Colonic mucosa (tissue), 4 donors: ENCODE results near the gene FAM124A. TPM values are rescaled to one million over a fixed set of nuclear protein-coding genes. Genes with fewer than 3 reads are reported as not detected.

ENCODE experiments used
- DNase-seq: peaks from one replicate; pipeline ENCODE4 v3.0.0-alpha.2; 2020
- H3K27ac ChIP-seq: fragments of 200-600 bp; one replicate; pipeline ENCODE4 v1.8.0; 2021
- H3K27me3 ChIP-seq: fragments of 200-600 bp; one replicate; pipeline ENCODE4 v1.8.0; 2021
- H3K36me3 ChIP-seq: fragments of 200-600 bp; one replicate; pipeline ENCODE4 v1.8.0; 2021
- H3K4me1 ChIP-seq: fragments of 200-600 bp; one replicate; pipeline ENCODE4 v1.8.0; 2021; ENCODE audit warnings: mild to moderate bottlenecking
- H3K4me3 ChIP-seq: fragments of 200-600 bp; one replicate; pipeline ENCODE4 v1.8.0; 2021
- H3K9ac ChIP-seq, 2 donors: one replicate each; pipeline ENCODE4 v1.7.0; 2013; ENCODE audit warnings: control low read depth in 2 of 2, low read depth in 2 of 2, low read length in 2 of 2
- H3K9me3 ChIP-seq: fragments of 200-600 bp; one replicate; pipeline ENCODE4 v1.8.0; 2021
- CTCF ChIP-seq: fragments of 200-600 bp; IDR thresholded peaks from one replicate; pipeline ENCODE4 v1.8.0; 2022; ENCODE audit warnings: antibody characterized with exemption, mild to moderate bottlenecking
- intact Hi-C: fragments of 100-400 bp; cut with DNase I; formaldehyde crosslinking; loops from one replicate; pipeline ENCODE4 v1.14.1; 2022
- total RNA-seq, 2 donors: library from RNA; stranded (reverse); fragmentation: NEBNext Ultra II Directional in 1 of 2; extraction: Animal tissue kit (Norgen Biotek cat#: 25700) in 1 of 2; gene quantifications; one replicate each; pipeline ENCODE4 v1.2.1, GENCODE V29; 2021
- donor health status: healthy.
- donor health status: DM: no; HTN: no; CAD: no.
- donor health status: DM: no; HTN: no; CAD: no.

Gene FAM124A
- total RNA-seq, 2 donors from 2014 or later, result 0.57 to 2.0 TPM

GRCh38 chr13:51220706-51221105 is 1.5 kb upstream of the FAM124A start:
- Histone ChIP-seq H3K4me1 (peaks cover 6% of the 10 kb centered on the region), H3K9ac (no peak overlapping the region), H3K27ac (no peak overlapping the region), H3K27me3 (peaks cover 9% of the 10 kb centered on the region), H3K36me3 (no peaks in the 10 kb centered on the region), H3K4me3 (no peak overlapping the region), H3K9me3 (no peaks in the 10 kb centered on the region)
- TF ChIP-seq CTCF, result no peak
- intact Hi-C loops, result no loop called here
- no peak for DNase-seq

- Histone ChIP-seq H3K36me3 (no peaks in the 10 kb centered on the region), H3K9ac (no peak overlapping the region), H3K9me3 (no peaks in the 10 kb centered on the region), H3K27me3 (peaks cover 9% of the 10 kb centered on the region), H3K4me3 (no peak overlapping the region), H3K4me1 (peaks cover 6% of the 10 kb centered on the region), H3K27ac (no peak overlapping the region)
- DNase-seq, result no peak
- intact Hi-C loops, result no loop called here
- no peak for TF ChIP-seq CTCF
These were observed 1.1 kb upstream of the FAM124A start for GRCh38 chr13:51221108-51221507.

- intact Hi-C loops, result no loop called here
- DNase-seq, result peak; percentile 19
- TF ChIP-seq CTCF, result no peak
These were observed 543 bp upstream of the FAM124A start for GRCh38 chr13:51221674-51222036.

GRCh38 chr13:51222686-51223559 is 725 bp downstream of the FAM124A start:
- Histone ChIP-seq H3K9ac (peak overlapping the region; percentile 28 to 50), H3K9me3 (no peaks in the 10 kb centered on the region), H3K4me1 (peaks cover 6% of the 10 kb centered on the region), H3K4me3 (peak overlapping the region; percentile 67), H3K27ac (no peak overlapping the region), H3K27me3 (peaks cover 9% of the 10 kb centered on the region), H3K36me3 (no peaks in the 10 kb centered on the region)
- no peak for TF ChIP-seq CTCF
- intact Hi-C loops, result no loop called here
- DNase-seq, result no peak

More at GRCh38 chr13:51221674-51222036, 543 bp upstream of the FAM124A start:
- Histone ChIP-seq H3K4me1 (peaks cover 6% of the 10 kb centered on the region), H3K4me3 (peak overlapping the region; percentile 67), H3K27me3 (peaks cover 9% of the 10 kb centered on the region), H3K9ac (peak overlapping the region in 1 of 2 donors; percentile 63), H3K27ac (no peak overlapping the region), H3K36me3 (no peaks in the 10 kb centered on the region), H3K9me3 (no peaks in the 10 kb centered on the region)

- H3K9ac ChIP-seq, result no peak overlapping the region
- no peak overlapping the region for H3K27ac ChIP-seq
- intact Hi-C loops, result no loop called here
- H3K4me3 ChIP-seq, result no peak overlapping the region
- peaks cover 9% of the 10 kb centered on the region for H3K27me3 ChIP-seq
- TF ChIP-seq CTCF, result no peak
- H3K36me3 ChIP-seq, result no peaks in the 10 kb centered on the region
- no peak for DNase-seq
- peaks cover 6% of the 10 kb centered on the region for H3K4me1 ChIP-seq
- no peaks in the 10 kb centered on the region for H3K9me3 ChIP-seq
These were observed 1.5 kb downstream of the FAM124A start for GRCh38 chr13:51223560-51224270.
